Measurements from ENCODE around the gene TANGO2.
A peak's percentile ranks its signal among the peaks of the same experiment; 100 is the strongest.

Gene TANGO2

DNA sequence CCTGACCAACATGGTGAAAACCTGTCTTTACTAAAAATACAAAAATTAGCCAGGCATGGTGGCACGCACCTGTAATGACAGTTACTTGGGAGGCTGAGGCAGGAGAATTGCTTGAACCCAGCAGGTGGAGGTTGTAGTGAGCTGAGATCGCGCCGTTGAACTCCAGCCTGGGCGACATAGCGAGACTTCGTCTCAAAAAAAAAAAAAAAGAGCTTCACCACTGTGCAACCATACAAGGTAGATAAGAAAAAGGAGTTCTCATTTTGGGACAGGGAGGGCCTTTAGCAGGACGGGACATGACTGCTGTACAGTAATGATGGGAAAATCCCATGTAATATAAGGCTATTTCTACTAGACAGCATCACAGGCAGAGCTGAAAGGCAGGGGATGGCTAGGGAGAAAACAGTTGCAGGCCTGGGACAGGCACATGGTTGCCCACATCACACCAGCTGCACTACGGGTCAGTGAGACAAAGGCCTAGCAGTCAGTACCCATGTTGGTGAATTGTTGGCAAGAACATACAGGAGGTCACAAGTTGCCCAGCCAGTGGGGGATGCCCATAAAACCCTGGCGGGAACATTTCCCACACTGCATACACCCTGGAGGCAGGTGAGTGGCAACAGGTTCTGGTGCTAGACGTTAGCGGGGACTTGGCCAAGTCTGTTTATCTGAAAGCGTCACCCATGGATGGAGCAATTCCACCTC, 5.4 kb downstream of the TANGO2 start:
- TF ChIP-seq, protein P1, sequence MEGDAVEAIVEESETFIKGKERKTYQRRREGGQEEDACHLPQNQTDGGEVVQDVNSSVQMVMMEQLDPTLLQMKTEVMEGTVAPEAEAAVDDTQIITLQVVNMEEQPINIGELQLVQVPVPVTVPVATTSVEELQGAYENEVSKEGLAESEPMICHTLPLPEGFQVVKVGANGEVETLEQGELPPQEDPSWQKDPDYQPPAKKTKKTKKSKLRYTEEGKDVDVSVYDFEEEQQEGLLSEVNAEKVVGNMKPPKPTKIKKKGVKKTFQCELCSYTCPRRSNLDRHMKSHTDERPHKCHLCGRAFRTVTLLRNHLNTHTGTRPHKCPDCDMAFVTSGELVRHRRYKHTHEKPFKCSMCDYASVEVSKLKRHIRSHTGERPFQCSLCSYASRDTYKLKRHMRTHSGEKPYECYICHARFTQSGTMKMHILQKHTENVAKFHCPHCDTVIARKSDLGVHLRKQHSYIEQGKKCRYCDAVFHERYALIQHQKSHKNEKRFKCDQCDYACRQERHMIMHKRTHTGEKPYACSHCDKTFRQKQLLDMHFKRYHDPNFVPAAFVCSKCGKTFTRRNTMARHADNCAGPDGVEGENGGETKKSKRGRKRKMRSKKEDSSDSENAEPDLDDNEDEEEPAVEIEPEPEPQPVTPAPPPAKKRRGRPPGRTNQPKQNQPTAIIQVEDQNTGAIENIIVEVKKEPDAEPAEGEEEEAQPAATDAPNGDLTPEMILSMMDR (IDR thresholded peaks at IDR 0.05; ENCODE audit: low read depth, low read length, missing control alignments): no peak
- in situ Hi-C loops (cut with HindIII; ENCODE audit: low sequenced_read_pairs): no loop called here
- no peak for DNase-seq (ENCODE audit: low read depth)
- no peak overlapping the region for H3K4me3 ChIP-seq (ENCODE audit: low read depth, low read length)

DNA sequence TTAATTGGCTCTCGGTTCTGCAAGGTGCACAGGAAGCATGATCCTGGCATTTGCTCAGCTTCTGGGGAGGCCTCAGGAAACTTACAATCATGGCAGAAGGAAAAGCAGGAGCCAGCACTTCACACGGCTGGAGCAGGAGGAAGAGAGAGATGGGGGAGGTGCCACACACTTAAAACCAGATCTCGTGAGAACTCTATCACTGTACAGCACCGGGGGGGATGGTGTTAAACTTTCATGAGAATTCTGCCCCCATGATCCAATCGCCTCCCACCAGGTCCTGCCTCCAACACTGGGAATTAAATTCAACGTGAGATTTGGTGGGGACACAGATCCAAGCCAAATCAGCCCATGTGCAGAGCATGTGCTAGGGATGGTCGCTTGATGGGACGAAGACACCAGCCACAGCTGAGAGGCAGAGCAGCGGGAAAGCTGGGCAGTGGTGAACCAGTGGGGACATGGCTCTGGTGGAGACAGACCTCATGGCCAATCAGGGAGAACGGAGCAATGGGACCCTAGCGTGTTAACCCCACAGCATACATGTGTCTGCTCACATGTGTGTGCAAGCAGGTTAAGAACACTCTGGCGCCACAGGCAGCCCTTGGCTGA, 6.2 kb downstream of the TANGO2 start:
- DNase-seq (ENCODE audit: low read depth): no peak
- no peak overlapping the region for H3K4me3 ChIP-seq (ENCODE audit: low read depth, low read length)
- in situ Hi-C loops (cut with HindIII; ENCODE audit: low sequenced_read_pairs): no loop called here
- TF ChIP-seq, protein P1 (IDR thresholded peaks at IDR 0.05; ENCODE audit: low read depth, low read length, missing control alignments): no peak

- TF ChIP-seq, protein P1 (IDR thresholded peaks at IDR 0.05; ENCODE audit: low read depth, low read length, missing control alignments): peak; percentile 47
- in situ Hi-C loops (cut with HindIII; ENCODE audit: low sequenced_read_pairs): no loop called here
- H3K4me3 ChIP-seq (ENCODE audit: low read depth, low read length): no peak overlapping the region
- no peak for DNase-seq (ENCODE audit: low read depth)
These were observed 7.3 kb downstream of the TANGO2 start for GRCh38 chr22:20027966-20028854.

GRCh38 chr22:20028855-20029549, 8.1 kb downstream of the TANGO2 start:
- in situ Hi-C loops (cut with HindIII; ENCODE audit: low sequenced_read_pairs): no loop called here
- DNase-seq (ENCODE audit: low read depth): no peak
- TF ChIP-seq, protein P1 (IDR thresholded peaks at IDR 0.05; ENCODE audit: low read depth, low read length, missing control alignments): no peak
- H3K4me3 ChIP-seq (ENCODE audit: low read depth, low read length): no peak overlapping the region

DNA sequence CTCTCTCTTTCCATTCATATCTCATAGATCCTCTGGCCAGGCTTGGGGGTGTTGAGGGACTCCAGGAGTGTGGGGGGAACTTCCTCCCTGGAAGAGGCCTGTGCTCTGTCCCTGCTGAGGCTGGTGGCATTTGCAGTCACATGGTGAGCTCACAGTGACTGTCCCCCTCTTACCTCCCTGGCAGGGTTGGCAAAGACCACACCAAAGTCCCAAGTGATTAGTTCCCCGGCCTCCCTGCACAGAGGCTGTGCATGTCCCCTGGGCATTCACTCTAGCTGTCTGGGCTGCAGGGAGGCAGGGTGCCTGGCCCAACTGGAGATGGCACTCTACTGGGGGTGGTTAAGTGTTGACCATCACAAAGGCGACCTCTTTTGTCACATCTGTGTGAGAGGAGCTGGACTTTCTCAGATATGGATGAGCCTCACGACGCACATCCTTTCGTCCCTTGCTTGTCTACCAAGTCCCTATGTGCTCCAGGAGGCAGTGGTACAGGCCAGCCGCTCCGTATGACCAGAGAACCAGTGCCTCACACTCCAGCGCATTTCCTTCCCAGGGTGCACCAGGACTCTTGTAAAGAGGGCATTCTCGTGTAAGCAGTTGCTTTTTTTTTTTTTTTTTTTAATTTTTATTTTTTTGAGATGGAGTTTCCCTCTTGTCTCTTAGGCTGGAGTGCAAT, 8.8 kb downstream of the TANGO2 start:
- in situ Hi-C loops (cut with HindIII; ENCODE audit: low sequenced_read_pairs): no loop called here
- DNase-seq (ENCODE audit: low read depth): no peak

More for the DNA sequence above, 8.8 kb downstream of the TANGO2 start:
- TF ChIP-seq, protein P1 (IDR thresholded peaks at IDR 0.05; ENCODE audit: low read depth, low read length, missing control alignments): no peak
- H3K4me3 ChIP-seq (ENCODE audit: low read depth, low read length): no peak overlapping the region

Data from astrocyte of the cerebellum (primary cell).